HG03457 (cell line): ENCODE data around the gene EIF3M.

Experiments used
- ATAC-seq: cut with Tn5 transposase; IDR thresholded peaks from one replicate; pipeline ENCODE4 v1.9.1; 2021; ENCODE audit warnings: moderate number of reproducible peaks; ENCODE audit not compliant: unreplicated experiment

EIF3M gene

DNA sequence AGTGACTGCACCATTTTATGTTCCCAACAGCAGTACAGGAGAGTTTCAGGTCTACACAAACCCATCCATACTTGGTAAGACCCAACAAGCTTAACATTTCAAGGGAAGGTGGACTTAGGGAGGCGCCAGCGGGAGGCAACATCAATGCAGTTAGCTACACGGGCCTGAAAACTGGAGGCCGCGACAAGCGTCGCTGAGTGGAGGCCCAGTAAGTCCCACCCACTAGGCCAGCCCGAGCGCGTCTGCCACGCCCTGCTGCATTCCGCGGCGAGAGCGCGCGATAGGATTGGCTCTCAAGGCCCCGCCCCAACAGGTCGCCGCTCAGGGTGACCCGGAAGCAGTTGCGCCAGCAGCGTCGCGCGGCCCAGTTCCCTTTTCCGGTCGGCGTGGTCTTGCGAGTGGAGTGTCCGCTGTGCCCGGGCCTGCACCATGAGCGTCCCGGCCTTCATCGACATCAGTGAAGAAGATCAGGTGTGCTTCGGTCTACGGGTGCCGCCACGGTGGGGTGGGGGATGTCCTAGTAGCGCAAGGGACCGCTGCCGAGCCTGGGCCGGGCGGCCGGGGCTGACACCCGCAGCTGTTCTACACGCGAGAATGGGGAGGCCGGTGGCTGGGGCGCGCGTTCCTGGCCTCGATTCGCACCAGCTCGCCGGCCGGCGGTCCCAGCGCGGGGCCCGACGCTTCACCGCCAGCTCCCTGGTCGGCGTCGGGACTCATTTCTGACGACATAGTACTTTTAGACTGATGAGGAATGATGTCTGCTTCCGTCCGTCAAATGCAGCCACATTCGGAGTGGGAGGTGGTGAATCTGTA is at the start of gene EIF3M:
Gene EIF3M (plus strand): TSS at position 373 of the 813 bp plus-strand sequence. CDS start 57 bp downstream, at position 430.
- peak; percentile 94 for ATAC-seq

DNA sequence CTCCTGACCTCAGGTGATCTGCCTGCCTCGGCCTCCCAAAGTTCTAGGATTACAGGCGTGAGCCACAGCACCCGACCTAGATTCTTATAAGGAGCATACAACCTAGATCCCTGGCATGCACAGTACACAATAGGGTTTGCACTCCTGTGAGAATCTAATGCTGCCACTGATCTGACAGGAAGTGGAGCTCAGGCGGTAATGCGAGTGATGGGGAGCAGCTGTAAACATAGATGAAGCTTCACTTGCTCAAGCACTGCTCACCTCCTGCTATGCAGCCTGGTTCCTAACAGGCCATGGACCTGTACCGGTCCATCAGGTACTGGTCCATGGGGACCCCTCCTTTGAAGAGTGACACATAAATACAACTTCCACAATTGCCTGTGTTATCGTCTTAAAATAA is 44.8 kb upstream of the EIF3M start:
- ATAC-seq = no peak

DNA sequence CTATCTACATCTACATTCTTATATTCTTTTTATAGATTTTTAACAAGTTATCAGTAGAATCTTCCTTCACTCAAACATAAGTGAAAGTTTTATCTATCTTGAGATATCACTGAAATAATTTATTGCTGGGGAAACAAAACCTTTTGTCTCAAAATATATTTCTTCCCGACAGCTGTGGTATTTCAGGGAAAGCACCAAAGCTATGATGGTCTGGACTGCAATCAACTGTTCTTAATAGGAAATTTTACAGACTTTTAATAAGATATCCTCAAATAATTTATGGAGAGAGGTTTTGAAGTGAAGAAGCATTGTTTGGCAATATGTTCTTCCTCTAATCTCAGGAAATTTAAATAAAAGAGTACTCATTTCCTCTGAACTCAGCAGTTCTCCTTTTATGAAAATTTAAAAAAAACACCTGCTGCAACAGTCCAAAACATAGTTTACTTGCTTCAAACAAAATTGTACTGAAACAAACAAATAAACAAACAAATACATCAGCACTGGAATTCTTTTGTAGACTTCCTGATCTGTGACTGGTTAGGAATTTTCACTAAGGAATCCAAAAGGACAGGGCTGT is 33.9 kb upstream of the EIF3M start:
- no peak for ATAC-seq

DNA sequence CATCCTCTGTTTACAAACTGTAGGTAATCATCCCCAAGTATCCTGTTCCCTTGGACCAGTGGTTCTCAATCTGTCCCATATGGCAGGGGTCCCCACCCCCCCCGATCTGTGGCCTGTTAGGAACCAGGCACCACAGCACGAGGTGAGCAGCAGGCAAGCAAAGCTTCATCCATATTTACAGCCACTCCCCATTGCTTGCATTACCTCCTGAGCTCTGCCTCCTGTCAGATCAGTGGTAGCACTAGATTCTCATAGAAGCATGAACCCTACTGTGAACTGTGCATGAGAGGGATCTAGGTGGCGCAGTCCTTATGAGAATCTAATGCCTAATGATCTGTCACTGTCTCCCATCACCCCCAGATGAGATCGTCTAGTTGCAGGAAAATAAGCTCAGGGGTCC is 33.4 kb upstream of the EIF3M start:
- no peak for ATAC-seq

DNA sequence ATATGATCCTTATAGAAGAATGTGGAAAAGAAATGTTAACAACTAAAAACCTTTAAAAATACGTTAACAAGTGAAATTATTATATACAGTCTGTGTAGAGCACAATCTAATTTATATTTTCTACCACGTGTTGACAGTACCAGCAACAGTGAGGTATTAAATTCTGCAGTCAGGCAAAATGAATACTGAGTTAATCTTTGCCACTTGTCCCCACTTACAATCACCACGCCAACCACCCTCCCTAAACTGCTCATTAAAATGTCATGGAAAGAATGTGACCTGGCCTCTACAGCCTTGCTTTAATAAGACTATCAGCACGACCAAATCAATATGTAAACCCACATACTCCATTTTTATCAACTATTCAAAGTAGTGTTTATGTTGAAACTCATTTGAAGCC is 28.5 kb upstream of the EIF3M start:
- no peak for ATAC-seq

DNA sequence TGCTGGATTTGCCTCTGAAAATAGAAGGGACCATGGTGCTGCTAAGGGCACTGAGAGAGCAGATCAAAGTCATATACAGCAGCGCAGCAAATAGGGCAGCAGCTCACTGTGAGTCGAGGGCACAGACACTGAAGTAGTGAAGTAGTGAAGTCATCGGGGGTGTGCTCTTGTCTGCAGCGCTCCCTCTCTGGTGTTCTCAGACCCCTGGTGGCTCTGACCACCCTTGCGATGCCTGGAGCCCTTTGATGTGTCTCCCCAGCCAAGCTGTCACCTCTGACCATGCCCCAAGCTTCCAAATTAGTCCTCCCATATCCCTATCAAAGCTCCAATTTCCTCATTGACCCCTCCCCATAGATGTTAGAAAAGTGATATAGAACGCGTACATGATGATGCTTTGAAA is 27.7 kb upstream of the EIF3M start:
- no peak for ATAC-seq

DNA sequence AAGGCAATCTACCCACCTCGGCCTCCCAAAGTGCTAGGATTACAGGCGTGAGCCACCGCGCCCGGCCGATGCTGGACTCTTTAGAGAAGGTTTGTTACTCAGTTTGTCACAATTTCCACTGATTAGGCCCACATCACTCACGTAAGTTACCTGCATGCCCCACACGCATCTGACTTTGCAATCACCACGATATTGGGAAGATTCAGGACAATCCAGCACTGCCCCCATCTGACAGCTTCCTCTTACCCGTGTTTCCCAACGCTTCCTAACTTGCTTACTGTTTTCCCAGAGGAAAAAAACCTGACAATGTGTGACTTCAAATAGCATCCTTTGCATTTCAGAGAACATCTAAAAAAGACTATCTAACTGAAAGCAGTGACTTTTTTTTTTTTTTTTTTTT is 21.8 kb upstream of the EIF3M start:
- no peak for ATAC-seq

DNA sequence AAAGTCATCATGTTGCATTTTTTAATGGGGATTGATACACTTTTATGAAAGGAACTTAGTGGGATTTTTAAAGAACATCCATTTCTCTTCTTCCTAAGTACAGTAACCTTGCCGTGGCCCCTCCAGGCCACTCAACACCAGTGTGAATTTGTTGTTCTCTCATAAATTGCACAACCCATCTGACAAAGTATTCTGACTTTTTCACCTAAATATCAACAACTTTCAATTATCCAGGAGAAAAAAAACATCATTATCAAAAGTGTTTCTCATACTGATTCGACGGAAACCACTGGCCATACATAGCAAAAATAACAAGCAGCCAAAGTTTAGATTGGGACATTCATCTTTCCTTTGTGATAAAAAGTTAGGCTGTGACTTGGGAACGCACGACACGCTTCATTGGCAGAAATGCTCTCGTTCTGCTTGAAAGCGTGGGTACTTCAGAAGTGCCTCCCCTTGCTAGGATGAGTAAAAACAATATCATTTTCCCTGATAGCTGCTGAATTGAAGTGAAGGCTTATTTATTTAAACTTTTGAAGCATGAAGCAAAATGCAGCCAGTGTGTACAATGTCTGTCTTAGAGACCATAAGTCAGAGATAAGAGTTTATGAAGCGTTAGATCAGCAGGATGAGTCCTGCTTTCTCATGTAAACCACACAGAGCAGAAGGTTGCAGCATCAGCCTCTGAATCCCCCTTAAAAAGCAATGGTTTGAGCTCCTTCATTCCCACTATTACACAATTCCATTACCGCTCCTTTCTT is 20.6 kb upstream of the EIF3M start:
- no peak for ATAC-seq

DNA sequence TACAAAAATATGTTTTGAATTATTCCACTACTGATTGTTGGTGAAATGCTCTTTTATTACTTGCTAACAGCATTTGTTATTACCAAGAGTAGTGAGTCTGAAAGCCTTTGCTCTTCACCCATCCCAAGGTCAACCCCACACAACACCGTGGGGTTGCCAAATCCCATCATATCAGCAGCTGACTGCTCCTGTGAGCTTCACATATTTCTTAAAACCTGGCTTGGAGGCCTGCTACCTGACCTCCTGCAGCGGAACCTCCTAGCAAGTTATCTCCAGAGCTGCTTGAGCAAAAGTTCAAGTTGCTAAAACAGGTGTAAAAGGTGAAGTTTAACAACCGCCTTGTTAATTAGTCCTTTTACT is 20.1 kb upstream of the EIF3M start:
- ATAC-seq = no peak

DNA sequence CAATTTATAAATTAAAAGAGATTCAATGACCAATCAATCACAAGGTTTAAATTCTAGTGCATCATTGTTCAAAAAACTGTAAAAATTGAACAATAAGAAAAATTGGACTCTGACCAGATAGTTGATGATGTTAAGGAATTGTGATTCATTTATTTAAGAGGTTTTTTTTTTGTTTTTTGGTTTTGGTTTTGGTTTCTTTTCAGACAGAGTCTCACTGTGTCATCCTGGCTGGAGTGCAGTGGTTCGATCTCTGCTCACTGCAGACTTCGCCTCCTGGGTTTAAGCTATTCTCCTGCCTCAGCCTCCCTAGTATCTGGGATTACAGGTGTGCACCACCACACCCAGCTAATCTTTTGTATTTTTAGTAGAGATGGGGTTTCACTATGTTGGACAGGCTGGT is 17.1 kb upstream of the EIF3M start:
- ATAC-seq = no peak

DNA sequence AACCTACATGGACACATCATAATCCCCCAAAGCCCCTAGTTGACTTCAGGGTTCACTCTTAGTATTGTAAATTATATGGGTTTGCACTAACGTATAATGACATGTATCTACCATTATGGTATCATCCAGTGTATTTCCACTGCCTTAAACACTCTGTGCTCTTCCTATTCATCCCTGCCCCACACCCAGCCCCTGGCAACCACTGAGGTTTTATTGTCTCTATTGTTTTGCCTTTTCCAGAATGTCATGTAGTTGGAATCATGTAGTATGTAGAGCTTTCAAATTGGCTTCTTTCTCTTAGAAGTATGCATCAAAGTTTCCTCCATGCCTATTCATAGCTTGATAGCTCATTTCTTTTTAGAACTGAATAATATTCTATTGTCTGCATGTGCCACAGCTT is 16.5 kb upstream of the EIF3M start:
- ATAC-seq = no peak

DNA sequence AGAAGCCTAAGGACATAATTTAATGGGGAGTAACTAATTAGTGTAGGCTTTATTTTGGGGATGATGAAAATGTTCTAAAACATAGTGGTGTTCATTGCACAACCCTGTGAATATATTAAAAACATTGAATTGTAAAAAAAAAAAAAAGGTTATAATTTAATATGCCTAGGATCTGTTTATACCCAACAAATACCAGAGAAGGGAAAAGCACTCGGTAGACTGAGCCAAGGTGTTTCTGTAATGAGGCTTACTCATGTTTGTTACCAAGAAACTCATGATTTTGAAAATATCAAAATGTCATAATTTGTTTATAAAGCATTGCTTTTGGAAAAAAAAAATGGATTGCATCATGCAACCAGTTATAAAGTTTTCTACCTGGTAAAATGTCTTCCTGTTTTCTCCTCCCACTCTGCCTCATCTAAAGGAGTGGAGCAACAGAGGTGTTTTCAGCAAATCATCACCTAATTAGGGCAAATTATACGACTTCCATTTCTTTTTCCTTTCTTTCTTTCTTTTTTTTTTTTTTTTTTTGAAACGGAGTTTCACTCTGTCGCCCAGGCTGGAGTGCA is 14.2 kb upstream of the EIF3M start:
- no peak for ATAC-seq

DNA sequence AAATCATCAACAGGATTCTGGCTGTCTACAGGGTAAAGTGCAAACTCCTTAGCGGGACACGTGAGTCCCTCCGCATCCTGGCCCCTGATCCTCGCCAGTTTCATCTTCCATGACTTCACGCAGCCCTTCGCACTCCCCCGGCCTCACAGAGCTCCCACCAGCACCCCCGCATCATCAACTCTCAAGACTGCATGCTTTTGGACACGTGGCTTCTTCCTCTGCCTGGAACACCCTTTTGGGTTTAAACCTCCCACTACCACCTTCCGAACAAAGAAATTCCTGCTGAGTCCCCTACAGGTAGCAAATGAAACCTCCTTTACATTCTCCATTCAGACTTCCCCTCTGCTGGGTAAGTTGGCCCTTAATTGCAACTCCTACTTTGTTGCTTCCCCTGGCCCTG is 12.6 kb upstream of the EIF3M start:
- ATAC-seq = no peak

DNA sequence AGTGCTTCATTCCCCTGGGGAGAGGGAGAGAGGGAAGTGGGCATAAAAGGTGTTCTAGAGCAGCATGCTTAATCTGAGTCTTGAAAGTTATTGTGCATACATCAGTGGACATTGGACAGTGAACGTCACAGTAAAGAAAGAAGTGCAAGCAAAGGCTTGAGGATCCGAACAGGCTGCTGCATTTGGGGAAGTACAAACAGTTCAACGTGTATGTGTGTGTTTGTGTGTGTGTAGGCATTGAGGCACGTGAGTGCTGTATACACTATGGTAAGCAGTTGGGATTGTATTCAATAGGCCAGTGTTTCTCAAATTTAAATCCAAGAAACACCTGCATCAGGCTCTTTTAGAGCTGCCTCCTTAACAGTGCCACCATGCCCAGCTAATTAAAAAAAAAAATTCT is 10.4 kb upstream of the EIF3M start:
- ATAC-seq = no peak

DNA sequence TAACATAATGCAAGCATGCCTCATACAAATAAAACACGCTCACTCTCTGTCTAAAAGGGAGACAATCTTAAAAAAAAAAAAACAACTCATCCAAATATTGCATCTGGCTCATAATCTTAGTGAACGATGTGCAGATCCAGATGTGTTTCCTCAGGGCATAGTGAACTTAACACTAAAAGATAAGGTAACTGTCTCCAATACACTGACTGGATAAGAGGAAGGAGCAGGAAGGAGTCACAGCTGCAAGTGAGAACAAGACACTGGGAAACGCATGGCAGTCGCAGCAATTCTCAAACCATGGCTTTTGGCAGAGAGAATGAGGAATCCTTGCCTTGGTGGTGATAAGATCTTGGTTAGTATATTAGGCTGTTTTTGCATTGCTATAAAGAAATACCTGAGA is 9.2 kb upstream of the EIF3M start:
- ATAC-seq = no peak

DNA sequence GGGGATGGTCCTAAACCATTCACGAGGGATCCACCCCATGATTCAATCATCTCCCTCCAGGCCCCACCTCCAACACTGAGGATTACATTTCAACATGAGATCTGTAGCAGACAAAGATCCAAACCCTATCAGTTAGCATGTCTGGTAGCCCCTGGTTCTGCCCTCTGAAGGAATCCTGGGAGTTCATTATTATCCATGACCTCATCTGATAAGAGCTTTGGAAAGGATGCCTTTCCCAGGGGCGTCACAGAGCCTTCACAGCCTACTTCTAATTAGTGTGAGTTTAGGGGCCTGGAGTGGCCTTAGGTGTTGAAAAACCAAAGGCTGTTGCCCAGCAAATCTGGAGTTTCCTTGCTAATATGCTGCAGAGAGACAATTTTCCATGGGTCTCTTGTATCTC is 8.6 kb upstream of the EIF3M start:
- no peak for ATAC-seq

DNA sequence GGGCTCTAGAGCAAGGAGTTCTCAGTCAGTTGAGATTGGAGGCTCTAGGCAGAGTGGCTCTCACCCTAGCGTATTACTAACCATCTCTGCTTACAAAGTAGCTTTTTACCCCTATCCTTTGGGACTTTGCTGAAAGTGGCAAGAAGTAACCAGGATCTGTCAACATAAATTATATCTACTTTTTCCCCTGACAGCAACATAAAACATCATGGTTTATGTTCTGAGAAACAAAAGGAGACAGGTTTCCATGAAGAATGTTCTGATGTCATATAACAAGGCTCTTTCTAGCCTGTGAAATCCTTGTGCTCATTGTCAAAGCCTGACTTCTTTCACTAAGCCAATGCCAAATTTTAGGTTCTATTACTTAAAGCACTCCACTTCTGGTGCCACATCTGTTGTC is 7.2 kb upstream of the EIF3M start:
- ATAC-seq = no peak

DNA sequence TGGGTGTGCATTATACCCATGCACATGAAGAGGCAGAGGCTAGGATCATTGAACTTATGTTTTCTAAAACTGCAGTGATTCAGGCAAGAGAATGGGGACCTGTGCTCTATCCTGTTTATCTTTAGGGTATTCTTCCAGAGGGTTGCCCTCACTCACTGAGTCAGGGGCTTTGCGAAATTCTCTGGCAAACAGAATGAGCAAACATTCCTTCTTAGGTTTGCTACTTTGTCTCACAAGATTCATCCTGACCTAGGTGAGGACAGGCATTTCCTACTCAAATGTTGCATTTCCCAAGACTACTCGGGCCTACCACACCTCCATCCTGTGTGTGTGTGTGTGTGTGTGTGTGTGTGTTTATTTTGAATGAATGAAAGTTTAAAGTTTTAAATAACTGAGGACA is 2.7 kb upstream of the EIF3M start:
- no peak for ATAC-seq

DNA sequence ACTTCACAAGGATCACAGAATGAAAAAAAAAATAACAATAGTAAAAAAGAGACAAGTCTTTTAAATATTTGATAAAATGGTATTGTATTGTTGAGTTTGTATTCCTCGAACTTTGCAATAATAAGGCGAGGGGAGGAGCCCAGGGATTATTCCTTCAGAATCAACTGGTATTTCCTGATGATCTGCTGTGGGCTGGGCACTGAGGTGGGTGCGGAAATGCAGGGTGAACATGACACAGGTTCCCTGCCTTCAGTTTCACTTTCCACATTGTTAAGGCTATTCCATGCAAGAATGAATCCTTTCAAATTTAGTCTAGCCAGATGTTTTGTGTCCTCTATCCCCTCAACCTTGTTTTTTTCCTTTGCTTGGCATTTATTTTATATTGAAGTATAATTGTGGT is 2.1 kb upstream of the EIF3M start:
- ATAC-seq = no peak

DNA sequence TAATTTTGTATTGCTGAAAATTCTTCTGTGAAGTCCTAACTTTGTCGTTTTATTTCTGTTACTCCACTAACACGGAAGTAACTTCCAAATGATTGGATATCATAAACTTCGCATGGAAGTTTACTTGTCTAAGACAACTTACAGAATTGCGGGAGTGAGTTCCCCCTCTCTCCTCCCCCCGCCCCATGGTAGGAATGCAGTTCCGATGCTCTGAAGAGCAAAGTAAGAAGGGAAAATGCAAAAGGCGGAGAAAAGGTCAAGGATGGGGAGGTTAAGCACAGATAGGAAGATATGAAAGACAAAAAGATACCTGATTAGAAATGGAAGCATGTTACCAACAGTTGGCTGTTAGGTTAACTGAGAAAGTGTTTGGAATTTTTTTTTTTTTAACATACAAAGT is 1.3 kb downstream of the EIF3M start:
- ATAC-seq = no peak

DNA sequence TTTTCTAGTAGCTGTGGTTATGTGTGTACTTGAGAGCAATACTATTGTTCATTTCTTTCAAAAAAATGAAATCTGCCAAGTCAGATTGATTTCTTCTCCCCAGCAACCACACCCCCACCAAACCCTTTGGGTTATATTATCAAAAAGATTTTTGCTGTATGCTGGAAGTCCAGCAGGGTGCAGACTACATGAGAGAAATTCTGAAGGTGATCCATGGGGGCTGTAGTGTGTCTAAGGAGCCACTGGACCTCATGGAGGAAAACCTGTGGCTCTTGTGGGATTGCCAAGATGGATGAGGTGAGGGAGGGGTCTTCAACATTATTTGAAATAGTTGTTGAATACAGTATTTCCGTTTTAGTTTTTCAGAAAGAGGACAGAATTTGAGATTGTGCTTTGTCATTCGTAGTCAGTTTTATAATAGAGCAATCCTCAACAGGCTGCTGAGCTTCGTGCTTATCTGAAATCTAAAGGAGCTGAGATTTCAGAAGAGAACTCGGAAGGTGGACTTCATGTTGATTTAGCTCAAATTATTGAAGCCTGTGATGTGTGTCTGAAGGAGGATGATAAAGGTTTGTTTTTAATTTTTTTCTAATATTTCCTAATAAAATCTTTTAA is 3.1 kb downstream of the EIF3M start:
- no peak for ATAC-seq
